ENCODE measurements around the gene SSUH2. TPM values are rescaled to one million over a fixed set of nuclear protein-coding genes. Genes with fewer than 3 reads are reported as not detected.

SSUH2 gene
- not detected in 2 replicates for total RNA-seq

DNA sequence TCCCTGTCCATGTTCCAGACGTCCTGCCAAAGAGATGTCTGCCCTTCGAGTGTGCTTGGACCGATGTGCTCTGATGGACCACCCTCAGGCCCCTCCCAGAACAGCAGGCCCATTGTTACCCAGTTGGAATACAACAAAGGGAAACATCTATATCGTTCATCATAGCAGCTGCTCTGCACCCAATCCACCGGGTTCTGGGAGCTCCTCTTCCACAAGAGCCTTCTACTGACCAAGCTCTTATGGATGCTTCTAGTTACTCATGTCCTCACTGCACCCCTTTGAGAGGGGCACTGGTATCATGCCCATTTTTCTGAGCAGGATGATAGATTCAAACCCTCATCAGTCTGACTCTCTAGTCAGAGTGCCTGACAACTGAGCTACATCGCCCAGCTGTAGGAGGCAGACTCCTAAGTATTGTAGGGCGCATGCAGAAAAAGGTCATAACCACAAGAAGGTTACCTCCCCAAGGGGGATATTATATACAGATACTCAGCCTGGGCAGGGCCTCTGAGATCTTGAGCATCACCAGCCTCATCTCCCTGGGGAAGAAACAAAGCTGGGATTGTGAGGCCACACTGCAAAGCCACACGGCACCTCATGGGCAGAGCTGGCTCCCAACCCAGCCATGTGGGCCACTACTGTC is at the start of gene SSUH2:
TSS of gene SSUH2 (minus strand) at position 51 of the 643 bp plus-strand sequence. CDS start at position 11, 40 bp downstream.

Other genes starting within 250 kb of the SSUH2 start
- gene LMCD1, start 143.0 kb downstream of the SSUH2 start, total RNA-seq, result 49.8 and 81.3 TPM in 2 replicates
- gene CAV3, start 89.0 kb upstream of the SSUH2 start, total RNA-seq, result not detected in 2 replicates
- gene OXTR, start 124.8 kb upstream of the SSUH2 start, total RNA-seq, result 18.5 and 30.7 TPM in 2 replicates